GM13977 (cell line): ENCODE results near the gene C1orf167.

ENCODE experiments used
- DNase-seq: peaks from one replicate; pipeline ENCODE4 v3.0.0; 2012; ENCODE audit warnings: low spot score
- in situ Hi-C: fragments of 300-500 bp; cut with MboI; formaldehyde crosslinking; loops from one replicate; pipeline ENCODE4 v1.12.0; 2022; ENCODE audit warnings: low sequenced_read_pairs, low pct_unique_long_range_greater_than_20kb, mixed read lengths, inconsistent platforms; ENCODE audit not compliant: unreplicated experiment
- TF ChIP-seq, protein P1 (sequence below): IDR thresholded peaks from 2 replicates; pipeline ENCODE4 v1.5.1; 2012; ENCODE audit warnings: mild to moderate bottlenecking, control low read depth; ENCODE audit not compliant: insufficient read depth; ENCODE audit errors: extremely low read depth, missing control alignments

The C1orf167 gene

DNA sequence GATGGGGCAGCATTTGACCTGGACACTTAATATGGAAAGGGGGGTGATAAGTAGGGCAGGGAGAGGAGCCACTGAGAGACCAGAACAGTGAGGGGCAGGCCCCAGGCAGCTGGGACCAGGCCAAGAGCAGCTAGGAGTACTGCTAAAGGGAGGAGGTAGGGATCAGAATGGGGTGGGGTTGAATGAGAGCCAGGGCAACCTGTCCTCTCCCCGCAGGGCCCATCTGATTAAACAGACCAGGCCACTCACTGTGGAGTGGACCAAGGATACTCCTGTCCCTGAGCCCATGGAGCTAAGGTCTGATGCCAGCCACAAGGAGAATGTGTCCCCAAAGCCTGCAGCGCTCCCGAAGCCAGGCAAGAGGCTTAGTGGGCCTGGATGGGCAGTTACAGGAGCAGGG is 2.1 kb downstream of the C1orf167 start:
- no peak for DNase-seq
- in situ Hi-C loops: no loop called here
- TF ChIP-seq, protein P1, sequence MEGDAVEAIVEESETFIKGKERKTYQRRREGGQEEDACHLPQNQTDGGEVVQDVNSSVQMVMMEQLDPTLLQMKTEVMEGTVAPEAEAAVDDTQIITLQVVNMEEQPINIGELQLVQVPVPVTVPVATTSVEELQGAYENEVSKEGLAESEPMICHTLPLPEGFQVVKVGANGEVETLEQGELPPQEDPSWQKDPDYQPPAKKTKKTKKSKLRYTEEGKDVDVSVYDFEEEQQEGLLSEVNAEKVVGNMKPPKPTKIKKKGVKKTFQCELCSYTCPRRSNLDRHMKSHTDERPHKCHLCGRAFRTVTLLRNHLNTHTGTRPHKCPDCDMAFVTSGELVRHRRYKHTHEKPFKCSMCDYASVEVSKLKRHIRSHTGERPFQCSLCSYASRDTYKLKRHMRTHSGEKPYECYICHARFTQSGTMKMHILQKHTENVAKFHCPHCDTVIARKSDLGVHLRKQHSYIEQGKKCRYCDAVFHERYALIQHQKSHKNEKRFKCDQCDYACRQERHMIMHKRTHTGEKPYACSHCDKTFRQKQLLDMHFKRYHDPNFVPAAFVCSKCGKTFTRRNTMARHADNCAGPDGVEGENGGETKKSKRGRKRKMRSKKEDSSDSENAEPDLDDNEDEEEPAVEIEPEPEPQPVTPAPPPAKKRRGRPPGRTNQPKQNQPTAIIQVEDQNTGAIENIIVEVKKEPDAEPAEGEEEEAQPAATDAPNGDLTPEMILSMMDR: no peak

- TF ChIP-seq, protein P1: no peak
- in situ Hi-C loops: no loop called here
- DNase-seq: no peak
These were observed 2.5 kb downstream of the C1orf167 start for GRCh38 chr1:11764519-11764918.

GRCh38 chr1:11765661-11766428 is 3.9 kb downstream of the C1orf167 start:
- TF ChIP-seq, protein P1: no peak
- DNase-seq: no peak
- in situ Hi-C loops: no loop called here

DNA sequence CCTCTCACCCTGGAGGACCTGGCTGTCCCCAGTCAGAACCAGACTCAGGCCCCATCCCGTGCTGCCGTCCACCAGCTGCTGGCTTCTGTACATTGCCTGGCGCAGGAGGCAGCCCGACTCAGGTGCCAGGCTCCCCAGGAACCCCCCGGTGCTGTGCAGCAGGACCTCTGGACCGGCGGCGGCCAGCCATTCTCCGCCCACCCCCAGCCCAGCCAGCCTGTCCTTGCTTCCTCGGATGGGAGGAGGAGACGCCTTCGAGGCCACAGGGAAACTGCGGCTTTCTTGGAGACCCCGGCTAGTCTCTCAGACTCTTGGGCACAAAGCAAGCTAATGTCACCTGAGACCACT is 4.4 kb downstream of the C1orf167 start:
- TF ChIP-seq, protein P1: no peak
- no peak for DNase-seq
- in situ Hi-C loops: no loop called here

DNA sequence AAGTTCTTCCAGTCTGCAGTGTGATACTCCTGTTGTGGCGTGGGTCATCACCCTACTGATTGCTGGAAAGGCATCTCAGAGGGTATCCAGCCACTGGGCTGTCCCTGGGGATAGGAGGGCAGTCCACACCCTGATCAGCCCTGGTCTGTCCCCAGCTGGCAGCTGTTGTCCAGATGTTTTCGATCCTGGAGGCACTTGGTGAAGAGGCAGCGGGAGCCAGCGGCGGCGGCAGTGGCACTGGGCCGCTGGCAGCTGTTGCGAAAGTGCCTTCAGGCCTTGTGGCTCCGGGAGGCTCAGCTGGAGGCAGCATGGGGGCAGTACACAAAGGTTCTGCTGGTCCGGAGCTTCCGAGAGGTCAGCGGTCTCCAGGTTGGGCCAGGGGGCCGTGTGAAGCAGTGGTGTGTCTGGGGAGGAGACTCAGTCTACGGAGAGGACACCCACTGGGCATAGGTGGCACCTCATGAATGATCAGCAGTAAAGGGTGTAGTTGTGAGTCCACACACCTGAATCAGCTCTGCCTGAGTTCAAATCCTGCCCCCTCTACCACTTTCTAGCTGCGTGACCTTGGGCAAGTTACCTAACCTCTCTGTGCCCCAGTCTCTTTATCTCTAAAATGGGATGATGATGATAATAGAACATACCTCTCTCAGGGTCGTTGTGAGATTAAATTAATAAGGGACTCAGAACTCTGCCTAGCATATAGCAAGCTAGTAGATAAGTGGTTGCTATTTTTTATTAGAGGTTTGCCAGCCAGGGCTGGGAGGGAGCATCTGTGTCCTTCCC is 6.1 kb downstream of the C1orf167 start:
- in situ Hi-C loops: no loop called here
- no peak for DNase-seq
- TF ChIP-seq, protein P1: no peak

- TF ChIP-seq, protein P1: no peak
- no peak for DNase-seq
- in situ Hi-C loops: no loop called here
These were observed 6.8 kb downstream of the C1orf167 start for GRCh38 chr1:11768821-11769220.
